ENCODE results near the gene ATG2B. TPM values are rescaled to one million over a fixed set of nuclear protein-coding genes. Genes with fewer than 3 reads are reported as not detected.
A peak's percentile ranks its signal among the peaks of the same experiment; 100 is the strongest.

The ATG2B gene
- total RNA-seq, 4 donors from 2014 or later, result 22.2 to 30.3 (median 28.6) TPM

GRCh38 chr14:96297000-96297399 lies 66.1 kb downstream of the ATG2B start:
- Histone ChIP-seq H3K4me3 (no peak overlapping the region), H3K27me3 (no peaks in the 10 kb centered on the region), H3K36me3 (peaks cover 6 to 45% of the 10 kb centered on the region in 2 donors), H3K9me3 (no peaks in the 10 kb centered on the region), H3K27ac (no peak overlapping the region), H3K4me1 (no peaks in the 10 kb centered on the region)
- intact Hi-C loops (cut with DNase I; ENCODE audit: low total_unique reads), result loop anchor here (2.0 kb wide), 1 partner anchor 128 kb away; no protein-coding TSS in a partner anchor
- ATAC-seq (no peak), DNase-seq (no peak)
- in situ Hi-C loops (cut with MboI; ENCODE audit: low sequenced_read_pairs in 4 of 4), result loop anchor here (10.0 to 25.0 kb wide), 2 partner anchors 128 to 735 kb away; no protein-coding TSS in a partner anchor
- TF ChIP-seq CTCF (IDR thresholded peaks at IDR 0.05 in 4 of 5, conservative IDR thresholded peaks at IDR 0.05 in 1 of 5) (peak in 3 of 5 experiments; percentile 17 to 52 (median 48)), POLR2A (IDR thresholded peaks at IDR 0.05) (no peak)

- Histone ChIP-seq H3K9me3 (no peaks in the 10 kb centered on the region), H3K4me3 (no peak overlapping the region), H3K36me3 (peaks cover 2 to 51% of the 10 kb centered on the region in 2 donors), H3K27ac (no peak overlapping the region), H3K4me1 (no peaks in the 10 kb centered on the region), H3K27me3 (no peaks in the 10 kb centered on the region)
- TF ChIP-seq POLR2A (IDR thresholded peaks at IDR 0.05) (no peak), CTCF (IDR thresholded peaks at IDR 0.05 in 4 of 5, conservative IDR thresholded peaks at IDR 0.05 in 1 of 5) (no peak)
- in situ Hi-C loops (cut with MboI; ENCODE audit: low sequenced_read_pairs in 4 of 4) (loop anchor here (10.0 to 25.0 kb wide), 2 partner anchors 131 to 732 kb away; no protein-coding TSS in a partner anchor), intact Hi-C loops (cut with DNase I; ENCODE audit: low total_unique reads) (no loop called here)
- DNase-seq (no peak), ATAC-seq (no peak)
These were observed 68.9 kb downstream of the ATG2B start for GRCh38 chr14:96294246-96294645.

GRCh38 chr14:96287856-96288255 lies 75.3 kb downstream of the ATG2B start:
- Histone ChIP-seq H3K4me3 (no peak overlapping the region), H3K4me1 (no peaks in the 10 kb centered on the region), H3K36me3 (peaks cover 5 to 79% of the 10 kb centered on the region in 2 donors), H3K27me3 (no peaks in the 10 kb centered on the region), H3K9me3 (no peaks in the 10 kb centered on the region), H3K27ac (no peak overlapping the region)
- in situ Hi-C loops (cut with MboI; ENCODE audit: low sequenced_read_pairs in 4 of 4) (loop anchor here in 1 of 4 donors (25.0 kb wide), 1 partner anchor 726 kb away; no protein-coding TSS in a partner anchor), intact Hi-C loops (cut with DNase I; ENCODE audit: low total_unique reads) (no loop called here)
- ATAC-seq, result no peak
- no peak for DNase-seq
- TF ChIP-seq POLR2A (IDR thresholded peaks at IDR 0.05) (no peak), CTCF (IDR thresholded peaks at IDR 0.05 in 4 of 5, conservative IDR thresholded peaks at IDR 0.05 in 1 of 5) (no peak)

GRCh38 chr14:96286251-96286650 lies 76.9 kb downstream of the ATG2B start:
- in situ Hi-C loops (cut with MboI; ENCODE audit: low sequenced_read_pairs in 4 of 4) (loop anchor here in 1 of 4 donors (25.0 kb wide), 1 partner anchor 724 kb away; no protein-coding TSS in a partner anchor), intact Hi-C loops (cut with DNase I; ENCODE audit: low total_unique reads) (no loop called here)
- no peaks in the 10 kb centered on the region for H3K4me1 ChIP-seq
- DNase-seq (no peak), ATAC-seq (no peak)
- H3K27ac ChIP-seq, result no peak overlapping the region
- no peaks in the 10 kb centered on the region for H3K27me3 ChIP-seq
- H3K4me3 ChIP-seq, result no peak overlapping the region
- H3K36me3 ChIP-seq, result peaks cover 5 to 76% of the 10 kb centered on the region in 2 donors
- H3K9me3 ChIP-seq, result no peaks in the 10 kb centered on the region
- no peak for TF ChIP-seq POLR2A (IDR thresholded peaks at IDR 0.05)
- TF ChIP-seq CTCF (IDR thresholded peaks at IDR 0.05 in 4 of 5, conservative IDR thresholded peaks at IDR 0.05 in 1 of 5), result no peak

GRCh38 chr14:96285667-96286066 lies 77.5 kb downstream of the ATG2B start:
- peaks cover 3 to 70% of the 10 kb centered on the region in 2 donors for H3K36me3 ChIP-seq
- TF ChIP-seq POLR2A (IDR thresholded peaks at IDR 0.05), result no peak
- no peak for TF ChIP-seq CTCF (IDR thresholded peaks at IDR 0.05 in 4 of 5, conservative IDR thresholded peaks at IDR 0.05 in 1 of 5)
- in situ Hi-C loops (cut with MboI; ENCODE audit: low sequenced_read_pairs in 4 of 4), result loop anchor here in 1 of 4 donors (25.0 kb wide), 1 partner anchor 723 kb away; no protein-coding TSS in a partner anchor
- no peaks in the 10 kb centered on the region for H3K27me3 ChIP-seq
- intact Hi-C loops (cut with DNase I; ENCODE audit: low total_unique reads), result no loop called here
- ATAC-seq (no peak), DNase-seq (no peak)
- H3K9me3 ChIP-seq, result no peaks in the 10 kb centered on the region
- H3K4me1 ChIP-seq, result no peaks in the 10 kb centered on the region
- H3K4me3 ChIP-seq, result no peak overlapping the region
- no peak overlapping the region for H3K27ac ChIP-seq

Data from gastrocnemius medialis (tissue), 4 donors.